Measurements from ENCODE around the gene DNAJC19. TPM values are rescaled to one million over a fixed set of nuclear protein-coding genes. Genes with fewer than 3 reads are reported as not detected.

Gene DNAJC19
- total RNA-seq: 32.9 and 36.6 TPM in 2 replicates

- TF ChIP-seq, protein P1, sequence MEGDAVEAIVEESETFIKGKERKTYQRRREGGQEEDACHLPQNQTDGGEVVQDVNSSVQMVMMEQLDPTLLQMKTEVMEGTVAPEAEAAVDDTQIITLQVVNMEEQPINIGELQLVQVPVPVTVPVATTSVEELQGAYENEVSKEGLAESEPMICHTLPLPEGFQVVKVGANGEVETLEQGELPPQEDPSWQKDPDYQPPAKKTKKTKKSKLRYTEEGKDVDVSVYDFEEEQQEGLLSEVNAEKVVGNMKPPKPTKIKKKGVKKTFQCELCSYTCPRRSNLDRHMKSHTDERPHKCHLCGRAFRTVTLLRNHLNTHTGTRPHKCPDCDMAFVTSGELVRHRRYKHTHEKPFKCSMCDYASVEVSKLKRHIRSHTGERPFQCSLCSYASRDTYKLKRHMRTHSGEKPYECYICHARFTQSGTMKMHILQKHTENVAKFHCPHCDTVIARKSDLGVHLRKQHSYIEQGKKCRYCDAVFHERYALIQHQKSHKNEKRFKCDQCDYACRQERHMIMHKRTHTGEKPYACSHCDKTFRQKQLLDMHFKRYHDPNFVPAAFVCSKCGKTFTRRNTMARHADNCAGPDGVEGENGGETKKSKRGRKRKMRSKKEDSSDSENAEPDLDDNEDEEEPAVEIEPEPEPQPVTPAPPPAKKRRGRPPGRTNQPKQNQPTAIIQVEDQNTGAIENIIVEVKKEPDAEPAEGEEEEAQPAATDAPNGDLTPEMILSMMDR (conservative IDR thresholded peaks at IDR 0.05; ENCODE audit: low read depth, low read length): no peak
- H3K4me3 ChIP-seq (ENCODE audit: low read depth, low read length): peak within 1 kb of the TSS; percentile 93
- peak; percentile 86 for DNase-seq (ENCODE audit: low read depth)
Measured at GRCh38 chr3:180989291-180990163, at the start of gene DNAJC19. Gene DNAJC19, minus strand, starts transcription at chr3:180989736. Its CDS starts 134 bp downstream, at chr3:180989602.

DNA sequence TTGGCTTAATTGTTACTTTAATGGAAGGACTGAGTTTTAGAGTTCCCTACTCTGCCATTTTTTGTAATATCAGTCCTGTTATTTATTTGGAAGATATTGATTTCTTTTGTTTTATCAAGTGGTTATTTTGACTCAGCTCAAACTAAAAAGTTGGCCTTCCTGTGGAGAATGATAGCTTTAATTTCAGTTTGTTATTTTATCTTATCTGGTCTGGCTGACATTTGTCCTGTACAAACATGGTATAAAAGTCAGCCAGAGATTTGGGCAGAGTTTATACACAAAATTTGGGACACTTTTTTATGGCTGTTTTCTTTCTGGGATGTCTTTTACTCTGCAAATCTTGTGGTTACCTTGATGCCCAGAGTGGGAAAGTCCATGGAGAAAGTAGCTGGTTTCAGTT, 41.4 kb upstream of the DNAJC19 start:
- TF ChIP-seq, protein P1 (conservative IDR thresholded peaks at IDR 0.05; ENCODE audit: low read depth, low read length): no peak
- no peak overlapping the region for H3K4me3 ChIP-seq (ENCODE audit: low read depth, low read length)
- no peak for DNase-seq (ENCODE audit: low read depth)

GRCh38 chr3:181025204-181025603, 35.7 kb upstream of the DNAJC19 start:
- DNase-seq (ENCODE audit: low read depth): no peak
- no peak overlapping the region for H3K4me3 ChIP-seq (ENCODE audit: low read depth, low read length)
- TF ChIP-seq, protein P1 (conservative IDR thresholded peaks at IDR 0.05; ENCODE audit: low read depth, low read length): no peak

DNA sequence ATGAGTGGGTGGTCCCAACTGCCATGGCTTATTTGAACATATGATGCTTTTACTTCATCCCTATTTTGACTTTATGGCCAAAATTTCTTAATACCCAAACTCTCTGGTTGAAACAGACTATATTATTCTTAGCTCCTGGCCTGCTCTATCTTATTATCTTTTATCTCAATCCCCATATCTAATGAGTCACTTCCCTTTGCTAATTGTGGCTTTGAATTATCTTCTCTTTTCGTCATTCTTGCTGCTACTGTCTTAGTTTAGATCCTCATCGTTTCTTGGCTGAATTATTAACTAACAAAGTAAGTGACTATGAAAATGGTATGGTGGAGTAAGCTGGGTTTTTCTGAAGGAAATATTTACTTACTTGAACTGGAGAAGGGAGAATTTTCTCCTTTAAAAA, 28.2 kb upstream of the DNAJC19 start:
- H3K4me3 ChIP-seq (ENCODE audit: low read depth, low read length): no peak overlapping the region
- no peak for DNase-seq (ENCODE audit: low read depth)
- TF ChIP-seq, protein P1 (conservative IDR thresholded peaks at IDR 0.05; ENCODE audit: low read depth, low read length): no peak

DNA sequence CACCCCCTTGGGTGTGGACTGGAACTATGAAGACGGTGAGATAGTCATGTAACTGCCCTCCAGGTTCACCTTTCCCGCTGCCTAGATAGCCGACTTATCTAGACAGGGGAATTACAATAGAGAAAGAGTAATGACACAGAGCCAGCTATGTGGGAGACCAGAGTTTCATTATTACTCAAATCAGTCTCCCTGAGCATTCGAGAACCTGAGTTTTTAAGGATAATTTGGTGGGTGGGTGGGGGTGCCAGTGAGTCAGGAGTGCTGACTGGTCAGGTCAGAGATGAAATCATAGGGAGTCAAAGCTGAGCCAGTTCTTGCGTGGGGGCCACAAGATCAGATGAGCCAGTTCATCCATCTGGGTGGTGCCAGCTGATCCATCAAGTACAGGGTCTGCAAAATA, 19.7 kb upstream of the DNAJC19 start:
- TF ChIP-seq, protein P1 (conservative IDR thresholded peaks at IDR 0.05; ENCODE audit: low read depth, low read length): no peak
- H3K4me3 ChIP-seq (ENCODE audit: low read depth, low read length): no peak overlapping the region
- no peak for DNase-seq (ENCODE audit: low read depth)

GRCh38 chr3:181008796-181009195, 19.3 kb upstream of the DNAJC19 start:
- no peak overlapping the region for H3K4me3 ChIP-seq (ENCODE audit: low read depth, low read length)
- TF ChIP-seq, protein P1 (conservative IDR thresholded peaks at IDR 0.05; ENCODE audit: low read depth, low read length): no peak
- DNase-seq (ENCODE audit: low read depth): no peak

DNA sequence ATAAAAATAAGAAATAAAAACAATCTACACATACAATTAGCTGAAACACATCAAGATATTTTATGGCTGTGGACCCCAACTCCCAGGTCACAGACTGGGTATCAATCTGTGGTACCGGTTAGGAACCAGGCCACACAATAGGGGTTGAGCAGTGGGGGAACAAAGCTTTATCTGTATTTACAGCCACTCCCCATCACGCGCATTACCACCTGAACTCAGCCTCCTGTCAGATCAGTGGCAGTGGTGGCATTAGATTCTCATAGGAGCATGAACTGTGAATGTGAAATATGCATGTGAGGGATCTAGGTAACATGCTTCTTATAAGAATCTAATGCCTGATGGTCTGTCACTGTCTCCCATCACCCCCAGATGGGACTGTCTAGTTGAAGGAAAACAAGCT, 17.7 kb upstream of the DNAJC19 start:
- no peak overlapping the region for H3K4me3 ChIP-seq (ENCODE audit: low read depth, low read length)
- TF ChIP-seq, protein P1 (conservative IDR thresholded peaks at IDR 0.05; ENCODE audit: low read depth, low read length): no peak
- no peak for DNase-seq (ENCODE audit: low read depth)
